Neural cell (in vitro differentiated cells): ENCODE data around the gene ARHGAP24.

Experiments
- CTCF ChIP-seq: fragments of 450-650 bp; IDR thresholded peaks from 2 replicates; pipeline ENCODE4 v1.5.1; 2014; ENCODE audit warnings: antibody characterized with exemption, mild to moderate bottlenecking, moderate library complexity; ENCODE audit not compliant: poor library complexity, severe bottlenecking
- EP300 ChIP-seq: fragments of 450-650 bp; conservative IDR thresholded peaks from 2 replicates; pipeline ENCODE4 v1.6.1; 2014; ENCODE audit warnings: antibody characterized with exemption, mild to moderate bottlenecking, moderate library complexity; ENCODE audit not compliant: poor library complexity, severe bottlenecking
- EZH2 ChIP-seq: fragments of 200-600, 300-800 bp; shearing (Covaris generic), sonication (generic); IDR thresholded peaks from 2 replicates; pipeline ENCODE4 v1.6.1; 2014; ENCODE audit warnings: antibody characterized with exemption, low read length, borderline replicate concordance, mild to moderate bottlenecking; ENCODE audit not compliant: insufficient read depth, poor library complexity, severe bottlenecking
- MXI1 ChIP-seq: fragments of 450-650 bp; conservative IDR thresholded peaks from 2 replicates; pipeline ENCODE4 v1.6.1; 2014; ENCODE audit warnings: antibody characterized with exemption, mild to moderate bottlenecking; ENCODE audit not compliant: poor library complexity, severe bottlenecking
- POLR2AphosphoS5 ChIP-seq: IDR thresholded peaks from 2 replicates; pipeline ENCODE4 v1.6.1; 2012
- RAD21 ChIP-seq: fragments of 450-650 bp; conservative IDR thresholded peaks from 2 replicates; pipeline ENCODE4 v1.6.1; 2014; ENCODE audit warnings: antibody characterized with exemption, mild to moderate bottlenecking, moderate library complexity
- REST ChIP-seq: IDR thresholded peaks from 2 replicates; pipeline ENCODE4 v1.6.1; 2012; ENCODE audit warnings: borderline replicate concordance
- SMC3 ChIP-seq: fragments of 450-650 bp; conservative IDR thresholded peaks from 2 replicates; pipeline ENCODE4 v1.6.1; 2014; ENCODE audit warnings: antibody characterized with exemption, mild to moderate bottlenecking, moderate library complexity; ENCODE audit not compliant: poor library complexity
- TAF1 ChIP-seq: IDR thresholded peaks from 2 replicates; pipeline ENCODE4 v1.6.1; 2012; ENCODE audit warnings: low read depth

- no peak for TF ChIP-seq CTCF
- no peak for TF ChIP-seq EZH2
- no peak for TF ChIP-seq POLR2AphosphoS5
- no peak for TF ChIP-seq EP300
- no peak for TF ChIP-seq RAD21
- no peak for TF ChIP-seq REST
- no peak for TF ChIP-seq SMC3
- TF ChIP-seq MXI1, result no peak
- no peak for TF ChIP-seq TAF1
These were observed 464.6 kb downstream of the ARHGAP24 start for GRCh38 chr4:85939595-85939994.
